Naive thymus-derived CD4-positive, alpha-beta T cell (primary cell): ENCODE measurements around the gene CNGA1. TPM values are rescaled to one million over a fixed set of nuclear protein-coding genes. Genes with fewer than 3 reads are reported as not detected.

Experiments used
- ATAC-seq: fragments of 150-1000 bp; cut with Tn5 transposase; 2 replicates; pipeline ENCODE4 v1.10.0; 2021; ENCODE audit warnings: mild to moderate bottlenecking, moderate library complexity
- CTCF ChIA-PET: fragments of 350-600 bp; sonication (Branson Sonifier 250); formaldehyde crosslinking; loops from one replicate; lab custom pipeline; 2021; ENCODE audit warnings: antibody characterized with exemption; lab: Charles Lee
- POLR2A ChIA-PET: fragments of 350-600 bp; sonication (Branson Sonifier 250); formaldehyde crosslinking; loops from one replicate; lab custom pipeline; 2021; ENCODE audit warnings: antibody characterized with exemption, inconsistent platforms; lab: Charles Lee
- DNase-seq, 9 donors: peaks; one replicate each; pipeline versions ENCODE4 v3.0.0 to v3.0.0-alpha.2; 2020 to 2022; ENCODE audit warnings: mixed read lengths in 1 of 9
- H3K27ac ChIP-seq: one replicate; pipeline ENCODE4 v1.7.0; 2013; ENCODE audit warnings: mild to moderate bottlenecking, low read depth, low read length, moderate library complexity
- H3K27me3 ChIP-seq, 2 donors: one replicate each; pipeline ENCODE4 v1.7.0; 2013; ENCODE audit warnings: low read length in 2 of 2, mild to moderate bottlenecking in 2 of 2, moderate library complexity in 2 of 2; ENCODE audit not compliant: control insufficient read depth in 2 of 2, insufficient read depth in 2 of 2
- H3K36me3 ChIP-seq, 3 experiments: 1 replicate in 2 of 3; 2 replicates in 1 of 3; pipeline ENCODE4 v1.7.0; 2013; ENCODE audit warnings: low read length in 3 of 3, mild to moderate bottlenecking in 3 of 3, moderate library complexity in 1 of 3; ENCODE audit not compliant: insufficient read depth in 3 of 3, control insufficient read depth in 2 of 3
- H3K4me1 ChIP-seq, 2 donors: one replicate each; pipeline ENCODE4 v1.7.0; 2013; ENCODE audit warnings: low read length in 2 of 2, mild to moderate bottlenecking in 2 of 2, moderate library complexity in 1 of 2; ENCODE audit not compliant: control insufficient read depth in 2 of 2, insufficient read depth in 2 of 2
- H3K4me3 ChIP-seq: 2 replicates; pipeline ENCODE4 v1.7.0; 2013; ENCODE audit warnings: mild to moderate bottlenecking, low read length
- H3K9me3 ChIP-seq, 3 experiments: 1 replicate in 2 of 3; 2 replicates in 1 of 3; pipeline ENCODE4 v1.7.0; 2013; ENCODE audit warnings: low read length in 3 of 3; ENCODE audit not compliant: control insufficient read depth in 2 of 3
- H3K27ac Mint-ChIP-seq, 9 donors: one replicate each; pipeline ENCODE4 v1.8.0; 2020 to 2022; ENCODE audit warnings: mixed read lengths in 9 of 9, mild to moderate bottlenecking in 8 of 9, moderate library complexity in 5 of 9, inconsistent platforms in 2 of 9
- H3K27me3 Mint-ChIP-seq, 5 donors: one replicate each; pipeline ENCODE4 v1.8.0; 2021 to 2022; ENCODE audit warnings: mixed read lengths in 5 of 5, mild to moderate bottlenecking in 1 of 5
- H3K36me3 Mint-ChIP-seq, 5 donors: one replicate each; pipeline ENCODE4 v1.8.0; 2020 to 2022; ENCODE audit warnings: mixed read lengths in 5 of 5, mild to moderate bottlenecking in 3 of 5, inconsistent platforms in 1 of 5
- H3K4me1 Mint-ChIP-seq, 7 donors: one replicate each; pipeline ENCODE4 v1.8.0; 2020 to 2022; ENCODE audit warnings: mixed read lengths in 7 of 7, mild to moderate bottlenecking in 3 of 7, inconsistent platforms in 1 of 7
- H3K4me3 Mint-ChIP-seq, 10 donors: one replicate each; pipeline ENCODE4 v1.8.0; 2020 to 2022; ENCODE audit warnings: mild to moderate bottlenecking in 10 of 10, mixed read lengths in 10 of 10, moderate library complexity in 6 of 10, inconsistent platforms in 2 of 10
- H3K9me3 Mint-ChIP-seq, 11 donors: one replicate each; pipeline ENCODE4 v1.8.0; 2020 to 2022; ENCODE audit warnings: mixed read lengths in 11 of 11, mild to moderate bottlenecking in 4 of 11, inconsistent platforms in 1 of 11, moderate library complexity in 1 of 11
- intact Hi-C, 2 donors: fragments of 100-400 bp; cut with micrococcal nuclease; formaldehyde crosslinking; loops; one replicate each; pipeline ENCODE4 v1.15.1; 2023
- polyA plus RNA-seq, 2 donors: library from polyadenylated mRNA; unstranded; fragments of 300-500 nt; fragmentation: Illumina TruSeq; gene quantifications; one replicate each; pipeline ENCODE4 v1.2.3, GENCODE V29; 2021
- total RNA-seq, 6 experiments: library from RNA in 5 of 6; stranded (reverse) in 5 of 6; gene quantifications; 1 replicate in 5 of 6; 2 replicates in 1 of 6; pipeline ENCODE4 v1.2.3 and lab custom pipeline; 2021 to 2026

CNGA1 gene
- total and polyA plus RNA-seq, 7 experiments from 2014 or later, result 0.49 TPM; not detected in 6

DNA sequence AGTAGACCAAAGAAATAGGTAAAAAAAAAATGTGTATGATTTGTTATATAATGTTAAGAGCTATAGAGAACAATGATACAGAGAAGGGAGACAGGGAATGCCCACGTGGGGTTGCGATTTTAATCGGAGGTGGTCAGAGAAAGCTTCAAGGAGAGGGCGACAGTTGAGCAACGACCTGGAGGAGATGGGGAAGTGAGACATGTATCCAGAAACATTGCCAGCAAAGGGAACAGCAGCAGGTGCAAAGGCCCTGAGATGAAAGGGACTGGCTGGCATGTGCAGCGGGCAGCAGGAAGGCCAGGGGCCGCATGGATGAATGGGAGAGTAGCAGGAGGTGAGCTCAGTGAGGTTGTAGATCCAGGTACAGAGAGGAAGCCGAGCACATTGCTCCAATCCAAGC lies 33.0 kb upstream of the CNGA1 start:
- no peak overlapping the region for H3K27ac Mint-ChIP-seq
- CTCF ChIA-PET, result interaction anchor here (0.6 to 2.5 kb wide), 4 partner anchors 15 to 41 kb away, joined by 3 to 7 read pairs (median 4); no protein-coding TSS in a partner anchor
- Histone ChIP-seq H3K4me1 (peaks cover 24% of the 10 kb centered on the region in 2 donors), H3K27ac (no peak overlapping the region), H3K27me3 (no peaks in the 10 kb centered on the region), H3K4me3 (no peak overlapping the region), H3K9me3 (no peaks in the 10 kb centered on the region), H3K36me3 (no peaks in the 10 kb centered on the region)
- ATAC-seq, result no peak
- DNase-seq, result no peak
- H3K4me1 Mint-ChIP-seq, result peaks cover 23 to 43% (median 32%) of the 10 kb centered on the region in 7 donors
- H3K9me3 Mint-ChIP-seq, result peaks cover 0 to 2% (median 0%) of the 10 kb centered on the region in 11 donors
- peaks cover 0 to 62% (median 0%) of the 10 kb centered on the region in 5 donors for H3K27me3 Mint-ChIP-seq
- POLR2A ChIA-PET, result no interaction called here
- no peaks in the 10 kb centered on the region for H3K36me3 Mint-ChIP-seq
- intact Hi-C loops, result no loop called here
- H3K4me3 Mint-ChIP-seq, result no peak overlapping the region

DNA sequence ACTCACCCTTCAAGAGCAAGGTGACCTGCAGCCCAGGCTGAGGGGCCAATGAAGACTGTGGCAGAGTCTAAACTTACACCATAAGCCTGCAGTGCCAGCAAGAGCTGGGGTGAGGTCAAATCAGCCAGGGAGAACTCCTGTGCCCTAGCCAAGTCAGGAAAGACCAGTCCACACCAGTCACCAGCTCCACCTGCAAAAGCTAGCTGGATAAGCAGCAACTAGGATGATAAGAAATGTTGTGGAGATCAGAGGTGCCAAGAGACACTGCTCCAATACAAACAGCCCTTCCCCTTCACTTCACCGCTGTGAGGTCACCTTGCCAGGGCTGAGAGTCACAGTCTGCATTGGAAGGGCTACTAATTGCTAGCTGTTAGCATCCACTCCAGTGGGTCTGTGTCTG lies 31.4 kb upstream of the CNGA1 start:
- no peaks in the 10 kb centered on the region for H3K36me3 Mint-ChIP-seq
- Histone ChIP-seq H3K9me3 (no peaks in the 10 kb centered on the region), H3K4me1 (peaks cover 28 to 34% of the 10 kb centered on the region in 2 donors), H3K27ac (no peak overlapping the region), H3K4me3 (no peak overlapping the region), H3K27me3 (no peaks in the 10 kb centered on the region), H3K36me3 (no peaks in the 10 kb centered on the region)
- ATAC-seq (peak; percentile 15), DNase-seq (no peak)
- ChIA-PET CTCF (interaction anchor here (1.0 to 2.1 kb wide), 4 partner anchors 14 to 114 kb away, joined by 3 to 8 read pairs (median 4); no protein-coding TSS in a partner anchor), POLR2A (interaction anchor here (1.3 to 1.6 kb wide), 2 partner anchors 12 to 92 kb away, joined by 3 to 4 read pairs; no protein-coding TSS in a partner anchor)
- peaks cover 0 to 75% (median 0%) of the 10 kb centered on the region in 5 donors for H3K27me3 Mint-ChIP-seq
- peaks cover 0 to 2% (median 0%) of the 10 kb centered on the region in 11 donors for H3K9me3 Mint-ChIP-seq
- no peak overlapping the region for H3K27ac Mint-ChIP-seq
- H3K4me3 Mint-ChIP-seq, result peak overlapping the region in 4 of 10 donors; percentile 16 to 75 (median 39)
- intact Hi-C loops, result loop anchor here (1.0 to 2.0 kb wide), 3 partner anchors 12 to 31 kb away; partner anchors contain the start of genes CNGA1 (in 1 of the 2) and NIPAL1 (in 1 of the 2)
- H3K4me1 Mint-ChIP-seq, result peaks cover 33 to 56% (median 42%) of the 10 kb centered on the region in 7 donors

DNA sequence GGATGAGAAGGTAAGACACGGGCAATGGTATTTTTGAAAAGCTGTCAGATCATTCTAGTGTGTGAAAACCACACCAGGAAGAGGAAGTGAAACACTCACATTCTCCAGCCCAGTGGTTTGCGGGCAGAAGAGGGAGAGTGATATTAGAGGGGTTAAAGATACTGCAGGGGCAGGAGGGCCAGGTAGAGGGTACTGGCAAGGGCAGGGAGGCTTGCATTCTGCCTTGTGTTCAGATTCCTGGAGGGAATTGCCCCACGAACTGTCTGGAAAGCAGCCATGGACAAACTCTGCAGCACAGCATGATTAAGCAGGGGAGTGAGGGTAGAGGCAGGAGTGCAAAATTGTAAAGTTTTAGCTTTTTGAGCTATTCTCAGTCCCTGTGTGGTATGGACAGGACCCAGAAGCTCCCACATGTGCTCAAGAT lies 31.0 kb upstream of the CNGA1 start:
- Histone ChIP-seq H3K36me3 (no peaks in the 10 kb centered on the region), H3K27me3 (no peaks in the 10 kb centered on the region), H3K4me1 (peaks cover 28 to 34% of the 10 kb centered on the region in 2 donors), H3K27ac (no peak overlapping the region), H3K4me3 (no peak overlapping the region), H3K9me3 (no peaks in the 10 kb centered on the region)
- ATAC-seq (peak; percentile 89), DNase-seq (peak in 8 of 9 donors; percentile 7 to 74 (median 32))
- Mint-ChIP-seq H3K27me3 (peaks cover 0 to 79% (median 0%) of the 10 kb centered on the region in 5 donors), H3K4me3 (peak overlapping the region; percentile 38 to 83 (median 72)), H3K27ac (peak overlapping the region in 7 of 9 donors; percentile 2 to 66 (median 45)), H3K4me1 (peaks cover 35 to 61% (median 47%) of the 10 kb centered on the region in 7 donors), H3K36me3 (no peaks in the 10 kb centered on the region), H3K9me3 (peaks cover 0 to 2% (median 0%) of the 10 kb centered on the region in 11 donors)
- CTCF ChIA-PET, result interaction anchor here (1.4 to 2.1 kb wide), 3 partner anchors 13 to 114 kb away, joined by 3 to 8 read pairs (median 6); no protein-coding TSS in a partner anchor
- intact Hi-C loops, result loop anchor here (1.0 to 2.0 kb wide), 3 partner anchors 11 to 31 kb away; partner anchors contain the start of genes CNGA1 (in 1 of the 2) and NIPAL1 (in 1 of the 2)
- POLR2A ChIA-PET, result interaction anchor here (1.3 to 1.6 kb wide), 2 partner anchors 12 to 92 kb away, joined by 3 to 4 read pairs; no protein-coding TSS in a partner anchor

DNA sequence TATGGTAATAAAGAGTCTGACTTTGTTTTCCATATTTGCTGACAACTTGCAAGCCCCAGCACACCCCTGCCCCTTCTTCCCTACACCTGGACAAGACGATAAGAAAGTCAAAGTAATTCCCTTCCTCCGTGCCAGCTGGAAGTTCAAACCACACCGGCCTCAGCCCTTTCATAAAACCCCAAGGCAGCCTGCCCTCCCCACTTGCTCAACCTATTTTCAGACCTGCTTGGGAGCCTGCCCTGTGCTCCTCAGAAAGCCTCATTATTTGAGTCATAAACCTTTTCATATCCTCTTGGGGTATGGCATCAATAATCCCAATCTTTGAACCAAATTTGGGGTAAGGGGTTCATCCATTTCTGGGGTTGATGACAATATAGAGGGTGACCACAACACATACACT lies 29.6 kb upstream of the CNGA1 start:
- Histone ChIP-seq H3K4me3 (no peak overlapping the region), H3K27me3 (no peaks in the 10 kb centered on the region), H3K4me1 (peaks cover 28 to 34% of the 10 kb centered on the region in 2 donors), H3K9me3 (no peaks in the 10 kb centered on the region), H3K36me3 (no peaks in the 10 kb centered on the region), H3K27ac (no peak overlapping the region)
- Mint-ChIP-seq H3K27ac (peak overlapping the region in 1 of 9 donors; percentile 25), H3K36me3 (no peaks in the 10 kb centered on the region), H3K4me3 (peak overlapping the region in 2 of 10 donors; percentile 46 to 50), H3K27me3 (peaks cover 0 to 83% (median 0%) of the 10 kb centered on the region in 5 donors), H3K9me3 (peaks cover 0 to 2% (median 0%) of the 10 kb centered on the region in 11 donors), H3K4me1 (peaks cover 38 to 65% (median 47%) of the 10 kb centered on the region in 7 donors)
- no peak for ATAC-seq
- CTCF ChIA-PET, result interaction anchor here (1.2 to 2.1 kb wide), 2 partner anchors 12 to 14 kb away, joined by 3 to 8 read pairs; no protein-coding TSS in a partner anchor
- intact Hi-C loops, result loop anchor here in 1 of 2 donors (2.0 kb wide), 1 partner anchor 29 kb away; the partner anchor contains the start of genes CNGA1 and NIPAL1
- DNase-seq, result no peak
- POLR2A ChIA-PET, result interaction anchor here (0.8 kb wide), 1 partner anchor 39 kb away, joined by 3 read pairs; no protein-coding TSS in a partner anchor

DNA sequence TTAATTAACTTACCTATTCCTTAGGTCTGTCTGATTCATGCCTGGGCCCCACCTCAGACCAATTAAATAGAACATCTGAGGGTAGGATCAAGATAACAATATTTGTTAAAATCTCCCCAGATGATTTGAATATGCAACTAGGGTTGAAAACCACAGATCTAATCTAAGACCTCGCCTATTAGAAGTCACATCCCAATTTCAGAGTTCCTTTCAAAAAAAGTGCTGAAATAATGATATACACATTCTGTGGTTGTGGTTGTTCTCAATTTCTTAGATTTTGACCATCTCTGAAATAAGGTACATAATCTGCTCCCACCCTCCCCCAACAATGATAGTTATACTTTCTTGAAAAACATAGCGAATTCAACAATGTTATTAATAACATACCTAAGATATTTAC lies 27.8 kb upstream of the CNGA1 start:
- intact Hi-C loops, result no loop called here
- H3K36me3 ChIP-seq, result no peaks in the 10 kb centered on the region
- Mint-ChIP-seq H3K9me3 (peaks cover 0 to under 1% (median 0%) of the 10 kb centered on the region in 11 donors), H3K4me1 (peaks cover 37 to 62% (median 46%) of the 10 kb centered on the region in 7 donors), H3K27me3 (peaks cover 0 to 68% (median 0%) of the 10 kb centered on the region in 5 donors), H3K4me3 (no peak overlapping the region), H3K27ac (peak overlapping the region in 1 of 9 donors; percentile 28), H3K36me3 (no peaks in the 10 kb centered on the region)
- CTCF ChIA-PET, result no interaction called here
- H3K4me1 ChIP-seq, result peaks cover 28 to 34% of the 10 kb centered on the region in 2 donors
- POLR2A ChIA-PET, result no interaction called here
- H3K4me3 ChIP-seq, result no peak overlapping the region
- H3K27me3 ChIP-seq, result no peaks in the 10 kb centered on the region
- no peak for DNase-seq
- no peaks in the 10 kb centered on the region for H3K9me3 ChIP-seq
- H3K27ac ChIP-seq, result no peak overlapping the region
- no peak for ATAC-seq

DNA sequence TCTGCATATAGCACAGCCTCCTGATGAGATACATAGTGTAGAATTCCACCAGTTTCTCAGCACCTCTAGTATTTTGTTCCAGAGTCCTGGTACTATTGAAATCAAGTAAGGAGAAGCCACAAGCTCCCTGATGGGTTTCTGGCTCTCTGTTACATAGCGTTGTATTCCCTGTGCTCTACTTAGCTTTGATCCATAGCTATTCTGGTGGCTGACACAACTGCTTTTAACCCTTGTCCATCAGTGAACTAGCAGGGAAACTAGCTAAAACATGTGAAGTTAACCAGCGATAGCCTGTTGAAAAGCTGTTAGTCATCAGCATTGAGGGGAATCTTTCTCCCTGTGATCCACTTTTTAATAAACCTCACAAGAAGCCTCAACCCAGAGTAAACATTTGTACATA lies 27.0 kb upstream of the CNGA1 start:
- no peak overlapping the region for H3K27ac ChIP-seq
- ATAC-seq (no peak), DNase-seq (no peak)
- peaks cover 35 to 60% (median 46%) of the 10 kb centered on the region in 7 donors for H3K4me1 Mint-ChIP-seq
- H3K9me3 ChIP-seq, result no peaks in the 10 kb centered on the region
- H3K36me3 ChIP-seq, result no peaks in the 10 kb centered on the region
- no peak overlapping the region for H3K27ac Mint-ChIP-seq
- ChIA-PET POLR2A (no interaction called here), CTCF (interaction anchor here (1.3 kb wide), 1 partner anchor 9 kb away, joined by 5 read pairs; no protein-coding TSS in a partner anchor)
- H3K27me3 Mint-ChIP-seq, result peaks cover 0 to 60% (median 0%) of the 10 kb centered on the region in 5 donors
- H3K4me3 Mint-ChIP-seq, result peak overlapping the region in 1 of 10 donors; percentile 2
- no peaks in the 10 kb centered on the region for H3K9me3 Mint-ChIP-seq
- peaks cover 28 to 34% of the 10 kb centered on the region in 2 donors for H3K4me1 ChIP-seq
- H3K36me3 Mint-ChIP-seq, result no peaks in the 10 kb centered on the region
- no peaks in the 10 kb centered on the region for H3K27me3 ChIP-seq
- no peak overlapping the region for H3K4me3 ChIP-seq
- intact Hi-C loops, result no loop called here
